HG02981 (cell line): Measurements from ENCODE around the gene ZHX3.
A peak's percentile ranks its signal among the peaks of the same experiment; 100 is the strongest.

Experiments used
- ATAC-seq: cut with Tn5 transposase; IDR thresholded peaks from one replicate; pipeline ENCODE4 v1.9.1; 2021; ENCODE audit warnings: mild to moderate bottlenecking, moderate library complexity; ENCODE audit not compliant: unreplicated experiment

The ZHX3 gene, protein sequence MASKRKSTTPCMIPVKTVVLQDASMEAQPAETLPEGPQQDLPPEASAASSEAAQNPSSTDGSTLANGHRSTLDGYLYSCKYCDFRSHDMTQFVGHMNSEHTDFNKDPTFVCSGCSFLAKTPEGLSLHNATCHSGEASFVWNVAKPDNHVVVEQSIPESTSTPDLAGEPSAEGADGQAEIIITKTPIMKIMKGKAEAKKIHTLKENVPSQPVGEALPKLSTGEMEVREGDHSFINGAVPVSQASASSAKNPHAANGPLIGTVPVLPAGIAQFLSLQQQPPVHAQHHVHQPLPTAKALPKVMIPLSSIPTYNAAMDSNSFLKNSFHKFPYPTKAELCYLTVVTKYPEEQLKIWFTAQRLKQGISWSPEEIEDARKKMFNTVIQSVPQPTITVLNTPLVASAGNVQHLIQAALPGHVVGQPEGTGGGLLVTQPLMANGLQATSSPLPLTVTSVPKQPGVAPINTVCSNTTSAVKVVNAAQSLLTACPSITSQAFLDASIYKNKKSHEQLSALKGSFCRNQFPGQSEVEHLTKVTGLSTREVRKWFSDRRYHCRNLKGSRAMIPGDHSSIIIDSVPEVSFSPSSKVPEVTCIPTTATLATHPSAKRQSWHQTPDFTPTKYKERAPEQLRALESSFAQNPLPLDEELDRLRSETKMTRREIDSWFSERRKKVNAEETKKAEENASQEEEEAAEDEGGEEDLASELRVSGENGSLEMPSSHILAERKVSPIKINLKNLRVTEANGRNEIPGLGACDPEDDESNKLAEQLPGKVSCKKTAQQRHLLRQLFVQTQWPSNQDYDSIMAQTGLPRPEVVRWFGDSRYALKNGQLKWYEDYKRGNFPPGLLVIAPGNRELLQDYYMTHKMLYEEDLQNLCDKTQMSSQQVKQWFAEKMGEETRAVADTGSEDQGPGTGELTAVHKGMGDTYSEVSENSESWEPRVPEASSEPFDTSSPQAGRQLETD

DNA sequence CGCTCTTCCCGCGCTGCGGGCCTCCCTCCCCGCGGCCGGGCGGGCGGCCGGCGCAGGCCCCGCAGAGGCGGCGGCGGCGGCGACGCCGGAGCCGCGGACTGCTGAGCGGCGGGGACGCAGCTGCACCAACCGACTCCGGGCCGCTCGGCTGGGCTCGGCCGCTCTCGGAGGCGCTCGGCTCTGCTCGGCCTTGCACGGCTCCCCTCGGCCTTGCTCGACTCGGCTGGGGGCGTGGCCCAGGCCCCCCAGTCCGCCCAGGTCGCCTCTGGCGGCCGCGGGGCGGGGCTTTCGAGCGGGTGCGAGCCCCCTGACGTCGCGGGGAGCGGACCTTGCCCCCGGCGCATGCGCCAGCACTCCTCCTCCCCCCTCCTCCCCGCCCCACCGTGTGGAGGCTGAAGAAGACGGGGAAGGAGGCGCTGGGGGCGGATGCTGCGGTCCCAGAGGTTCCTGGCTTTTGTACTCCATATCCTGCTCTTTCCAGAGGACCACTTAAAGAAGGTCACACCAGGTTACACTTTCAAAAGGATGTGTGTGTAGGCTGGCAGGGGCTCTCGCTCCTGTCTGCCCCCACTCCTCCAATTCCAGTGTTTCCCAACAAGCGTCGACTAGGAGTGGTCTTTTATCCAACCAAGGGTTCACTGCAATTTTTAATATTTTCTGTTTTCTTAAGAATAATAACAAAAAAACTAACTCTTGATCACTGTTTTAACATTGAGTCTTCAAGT, at the start of gene ZHX3:
Gene ZHX3 (minus strand): TSS at position 186 of the 725 bp plus-strand sequence. CDS start 112,815 bp downstream, outside the sequence.
- peak; percentile 95 for ATAC-seq

DNA sequence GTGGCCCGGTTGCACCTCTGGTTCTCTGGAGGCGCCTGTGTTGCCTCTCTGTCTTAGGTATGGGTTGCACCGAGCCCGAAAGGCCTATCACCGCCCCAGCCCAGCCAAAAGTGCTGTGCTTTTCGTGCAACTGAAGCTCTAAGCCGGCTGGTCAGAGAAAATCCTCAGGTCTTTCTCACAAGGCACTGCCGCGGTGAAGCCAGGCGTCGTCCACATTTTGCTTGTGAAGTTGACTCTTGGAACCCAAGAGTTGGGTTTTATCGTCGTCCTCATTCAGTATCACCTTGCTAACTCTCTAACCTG, 49.8 kb upstream of the ZHX3 start:
- ATAC-seq = no peak

DNA sequence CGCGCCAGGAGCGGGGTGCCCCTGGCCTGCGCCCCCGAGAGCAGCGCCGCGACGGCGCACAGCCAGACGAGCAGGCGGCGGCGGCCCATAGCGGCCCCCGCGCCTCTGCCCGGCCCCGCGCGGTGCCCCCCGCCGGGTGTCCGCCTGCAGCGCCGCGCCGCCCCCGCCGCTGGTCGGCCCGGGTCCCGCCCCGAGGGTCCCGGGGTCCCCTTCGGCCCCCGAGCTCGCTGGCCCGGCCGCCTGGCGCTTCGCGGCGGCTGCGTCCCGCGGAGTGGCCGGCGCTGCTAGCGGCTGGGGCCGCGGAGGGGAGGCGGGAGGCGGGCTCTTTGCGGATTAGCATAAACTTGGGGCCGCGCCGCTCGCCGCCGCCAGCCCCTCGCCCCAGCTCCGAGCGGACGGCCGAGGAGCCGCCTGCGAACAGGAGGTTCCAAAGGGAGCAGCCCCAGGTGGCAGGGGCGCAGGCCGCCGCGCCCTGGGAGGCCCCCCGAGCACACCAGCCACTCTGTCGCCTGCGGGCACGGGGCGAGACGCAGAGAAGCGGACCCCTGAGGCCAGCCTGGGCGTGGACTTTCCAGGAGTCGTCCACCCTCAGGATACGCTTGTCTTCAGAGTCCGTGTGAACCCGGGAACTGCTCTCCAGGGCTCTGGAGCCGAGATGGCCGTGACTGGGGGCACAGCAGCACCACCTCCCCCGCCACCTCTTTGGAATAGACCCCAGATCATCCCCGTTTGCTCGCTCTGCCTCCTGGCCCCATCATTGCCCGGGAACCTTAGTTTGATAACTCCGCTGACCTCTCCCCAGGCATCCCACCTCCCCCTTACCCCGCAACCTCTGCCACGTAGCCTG, 49.2 kb upstream of the ZHX3 start, which contains the start of gene EMILIN3:
Gene EMILIN3 (minus strand): TSS at position 273 of the 847 bp plus-strand sequence. CDS start 184 bp downstream, at position 89.
- ATAC-seq = no peak

DNA sequence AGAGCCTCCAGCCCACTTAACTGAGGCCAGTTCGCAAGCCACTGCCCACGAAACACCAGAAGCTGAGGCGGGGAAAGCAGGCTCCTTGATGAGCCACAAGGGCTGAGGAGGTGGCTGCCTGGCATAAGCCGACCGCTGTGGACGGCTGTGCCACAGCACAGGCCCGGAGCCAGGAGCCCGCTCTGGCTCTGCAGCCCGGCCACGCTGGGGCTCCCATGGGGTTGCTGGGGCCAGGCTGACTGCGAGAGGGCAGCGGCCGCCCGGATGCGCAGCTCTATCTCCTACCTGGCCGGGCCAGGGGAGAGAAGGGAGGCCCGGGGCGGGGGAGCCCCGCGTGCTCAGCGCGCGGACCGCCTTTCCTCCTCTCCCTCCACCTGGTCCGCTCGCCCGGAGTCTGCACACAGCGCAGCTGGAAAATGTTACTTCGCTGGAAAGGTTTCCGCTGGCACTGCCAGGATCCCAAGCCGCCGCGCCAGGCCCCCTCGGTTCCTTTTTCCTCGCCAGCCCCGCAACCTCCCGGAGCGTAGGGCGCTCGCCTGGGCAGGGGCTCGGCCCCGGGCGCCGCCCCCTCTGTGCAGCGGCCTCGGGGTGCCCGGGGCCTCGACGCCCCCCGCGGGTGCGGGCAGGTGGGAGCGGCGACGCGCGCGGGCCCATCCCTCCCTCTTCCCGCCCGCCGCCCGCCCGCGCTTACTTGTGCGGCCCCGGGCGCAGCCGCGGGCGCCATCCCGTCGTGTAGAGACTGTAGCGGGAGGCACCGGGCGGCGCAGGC, 48.4 kb upstream of the ZHX3 start:
- no peak for ATAC-seq

DNA sequence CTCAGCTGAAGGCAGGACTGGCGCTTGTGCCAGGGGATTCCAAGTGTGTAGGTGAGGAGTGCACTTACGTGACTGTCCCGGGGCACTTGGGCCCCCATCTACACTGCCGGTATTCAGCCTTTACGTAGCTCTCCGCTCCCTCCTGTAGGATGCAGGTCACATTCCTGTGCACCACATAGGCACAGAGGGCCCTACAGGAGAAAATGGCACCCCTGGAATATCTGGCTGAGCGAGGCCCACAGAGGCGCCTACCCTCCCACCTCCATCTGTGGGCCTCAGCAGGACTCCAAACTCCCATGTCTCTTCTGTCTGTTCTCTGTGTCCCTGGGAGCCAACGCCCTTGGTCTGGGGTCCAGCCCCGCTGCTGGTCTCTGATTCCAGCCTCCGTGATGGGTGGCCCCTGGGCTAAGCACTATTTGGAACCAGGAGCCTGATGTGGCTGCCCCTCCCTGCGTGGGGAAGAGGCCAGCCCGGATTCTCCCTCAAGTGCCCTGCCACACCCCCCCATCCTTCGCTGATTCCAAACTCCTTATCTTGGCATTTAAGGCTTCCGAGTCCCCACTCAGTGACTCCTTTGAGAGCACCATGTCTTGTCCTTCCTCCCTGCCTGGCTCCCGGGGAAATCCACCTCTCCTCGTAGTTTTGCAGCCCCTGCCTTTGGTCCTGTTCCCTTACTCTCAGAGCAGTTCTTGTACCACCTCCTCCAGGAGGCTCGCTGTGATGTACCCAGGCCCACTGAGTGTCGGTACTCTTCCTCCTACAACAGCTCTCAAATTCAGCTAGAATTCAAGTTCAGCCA, 47.6 kb upstream of the ZHX3 start:
- ATAC-seq = no peak

DNA sequence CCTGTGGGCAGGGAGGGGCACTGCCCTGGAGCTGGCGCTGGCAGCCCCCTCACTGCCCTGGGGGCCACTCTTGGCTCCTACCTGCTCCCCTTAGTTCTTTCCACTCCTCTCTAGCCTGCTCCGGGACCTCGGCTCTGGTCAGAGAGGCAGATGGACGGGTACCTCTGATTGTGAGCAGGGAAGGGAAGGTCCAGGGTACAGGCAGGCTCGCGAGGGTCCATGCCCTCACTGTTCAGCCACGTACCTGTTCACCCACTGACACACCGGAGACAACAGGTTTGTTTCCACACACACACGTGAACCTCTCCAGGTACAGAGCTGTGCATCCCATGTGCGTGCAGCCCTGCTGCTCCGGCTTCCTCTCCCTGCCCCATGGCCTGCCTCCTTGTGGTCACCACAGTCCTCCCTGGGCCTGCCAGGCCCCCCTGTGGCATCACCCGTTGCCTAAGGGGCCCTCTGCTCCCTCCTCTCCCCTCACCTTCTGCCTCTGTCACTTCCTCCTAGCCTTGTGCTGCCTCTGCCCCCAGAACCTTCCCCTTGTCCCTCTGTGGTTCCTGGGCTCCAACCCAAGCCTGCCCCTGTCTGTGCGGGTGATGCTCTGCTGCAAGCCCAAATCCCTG, 46.8 kb upstream of the ZHX3 start:
- ATAC-seq = no peak

DNA sequence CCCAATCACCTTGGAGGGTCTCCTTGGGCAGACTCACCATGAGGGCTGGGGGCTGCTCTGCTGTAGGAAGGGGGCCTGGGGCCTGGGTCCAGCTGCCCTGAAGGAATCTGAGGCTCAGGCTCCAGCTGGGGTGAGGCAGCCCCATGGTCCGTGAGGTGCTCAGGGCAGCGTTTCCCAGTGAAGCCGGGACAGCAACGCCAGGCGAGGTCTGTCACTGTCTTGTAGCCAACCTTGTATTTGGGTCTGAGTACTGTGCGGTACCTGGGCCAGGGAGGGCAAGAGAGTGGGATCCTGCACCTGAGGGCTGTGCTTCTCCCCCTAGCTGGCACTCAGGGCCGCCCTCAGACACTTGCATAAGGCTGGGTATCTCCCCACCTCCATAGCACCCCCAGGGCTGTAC, 46.1 kb upstream of the ZHX3 start:
- ATAC-seq = no peak

DNA sequence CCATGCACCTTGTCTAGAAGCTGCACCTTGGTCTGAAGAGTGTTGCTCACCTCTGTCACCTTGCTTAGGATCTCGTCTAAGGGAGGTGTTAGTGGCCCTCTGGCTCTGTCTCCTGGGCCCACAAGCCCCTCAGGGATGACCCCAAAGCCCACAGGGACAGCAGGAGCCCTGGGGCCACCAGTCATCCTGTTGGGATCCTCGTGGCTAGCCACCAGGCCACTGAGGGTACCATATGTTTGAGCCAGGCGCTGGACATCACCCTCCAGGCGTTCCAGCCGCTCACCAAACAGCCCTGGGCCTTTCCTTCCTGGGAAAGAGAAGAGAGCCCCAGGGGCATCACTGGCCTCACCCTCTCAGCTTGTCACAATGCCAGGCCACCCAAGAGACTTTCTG, 45.2 kb upstream of the ZHX3 start:
- ATAC-seq = no peak

DNA sequence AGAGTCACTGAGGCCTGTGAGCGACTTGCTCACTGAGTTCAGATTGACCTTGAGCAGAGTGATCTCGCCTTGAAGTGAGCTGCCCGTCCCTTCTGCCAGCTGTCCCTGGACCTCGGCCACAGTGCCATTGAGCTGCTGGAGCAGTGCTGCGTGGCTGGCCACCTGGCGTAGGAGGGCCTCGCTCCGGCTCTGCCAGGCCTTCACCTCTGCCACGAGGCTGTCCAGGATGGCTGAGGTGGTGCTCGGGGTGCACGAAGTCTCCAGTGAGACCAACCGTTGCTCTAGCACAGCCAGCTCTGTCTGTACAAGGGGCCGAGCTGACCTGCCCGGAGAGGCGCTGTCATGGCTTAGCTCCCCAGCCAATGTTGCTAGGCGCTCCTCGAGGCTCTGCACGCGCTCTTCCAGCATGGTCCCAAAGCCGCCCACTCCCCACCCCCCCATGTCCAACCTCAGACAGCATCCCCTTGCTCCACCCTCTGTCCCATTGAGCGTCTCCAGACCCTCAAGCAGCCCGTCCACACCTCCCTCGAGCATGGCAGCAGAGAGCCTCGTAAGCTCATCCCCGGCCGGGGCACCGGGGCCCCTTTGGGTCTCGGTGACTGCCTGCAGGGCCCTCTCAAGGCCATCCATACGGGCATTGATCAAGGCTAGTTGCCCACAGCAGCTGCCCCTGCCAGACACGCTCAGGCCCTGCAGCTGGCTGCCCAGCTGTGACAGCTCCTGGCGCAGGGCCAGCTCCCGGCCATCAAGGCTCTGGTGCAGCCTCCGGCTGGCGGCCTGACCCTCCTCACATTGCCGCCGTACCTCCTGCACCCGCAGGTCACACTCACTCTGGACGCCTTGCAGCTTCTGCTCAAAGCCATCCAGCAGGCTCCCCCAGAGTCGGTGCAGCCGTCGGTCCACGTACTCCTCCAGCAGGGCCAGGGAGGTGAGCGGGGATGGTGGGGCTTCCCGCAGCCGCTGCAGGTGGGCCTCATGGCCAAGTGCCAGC, 44.5 kb upstream of the ZHX3 start:
- ATAC-seq = no peak

DNA sequence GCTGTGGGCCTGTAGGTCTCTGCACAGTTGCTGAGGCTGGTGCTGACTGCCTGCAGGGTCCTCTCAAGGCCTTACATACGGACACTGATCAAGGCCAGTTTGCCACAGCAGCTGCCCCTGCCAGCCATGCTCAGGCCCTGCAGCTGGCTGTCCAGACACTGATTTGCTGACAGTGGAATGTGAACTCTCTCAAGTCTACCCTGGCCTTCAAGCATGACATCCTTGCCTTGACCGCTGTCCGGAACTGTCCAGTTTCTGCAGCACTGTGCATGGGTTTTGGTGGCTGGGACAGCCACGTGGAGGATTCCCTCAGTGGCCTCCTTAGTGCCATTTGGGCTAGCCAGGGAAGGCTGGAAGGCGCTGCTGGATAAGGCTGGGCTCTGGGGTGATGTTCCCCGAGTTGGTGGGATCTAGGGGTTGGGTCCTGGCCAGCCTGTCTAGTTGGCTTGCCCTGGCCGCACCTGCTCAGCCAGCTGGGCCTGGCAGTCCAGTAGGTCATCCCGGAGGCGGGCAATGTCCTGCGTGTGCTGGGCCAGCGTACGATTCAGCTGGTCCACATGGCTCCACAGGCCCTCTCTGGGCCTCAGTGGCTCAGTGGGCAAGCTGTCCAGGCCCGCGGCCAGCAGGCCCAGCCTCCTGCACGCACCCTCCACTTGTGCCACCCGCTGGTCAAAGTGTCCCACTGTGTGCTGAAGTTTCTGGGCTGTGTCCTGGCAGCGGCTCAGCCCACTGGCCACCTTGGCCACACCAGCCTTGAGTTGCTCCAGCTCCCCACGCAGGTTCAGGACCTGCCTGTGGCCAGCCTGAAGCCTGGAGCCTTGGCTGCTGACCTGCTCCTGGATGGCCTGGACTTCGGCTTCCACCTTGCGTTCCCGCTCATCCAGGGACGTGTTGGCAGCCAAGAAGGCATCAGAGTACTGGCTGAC, 43.6 kb upstream of the ZHX3 start:
- no peak for ATAC-seq

DNA sequence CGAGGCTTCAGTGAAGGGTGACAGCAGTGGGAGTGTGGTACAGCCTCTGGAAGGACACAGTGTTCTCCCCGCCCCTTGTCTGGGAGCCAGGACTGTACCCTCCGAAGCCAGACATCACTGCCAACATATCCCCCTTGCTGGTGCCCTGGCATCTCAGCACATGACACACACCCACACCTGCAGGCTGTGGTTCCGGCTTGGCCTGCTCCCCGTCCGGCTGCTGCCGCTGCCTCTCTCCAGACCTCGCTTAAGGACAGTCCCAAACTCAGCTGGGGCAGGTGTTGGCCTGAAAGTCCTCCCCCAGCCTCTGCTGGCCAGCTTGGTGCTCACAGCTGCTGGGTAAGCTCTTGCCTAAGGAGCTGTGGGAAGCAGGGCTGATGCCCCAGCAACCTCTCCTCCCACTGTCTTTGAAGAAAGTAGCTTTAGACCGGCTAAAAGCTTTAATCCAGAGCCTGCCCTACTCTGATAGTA, 42.0 kb upstream of the ZHX3 start:
- no peak for ATAC-seq

DNA sequence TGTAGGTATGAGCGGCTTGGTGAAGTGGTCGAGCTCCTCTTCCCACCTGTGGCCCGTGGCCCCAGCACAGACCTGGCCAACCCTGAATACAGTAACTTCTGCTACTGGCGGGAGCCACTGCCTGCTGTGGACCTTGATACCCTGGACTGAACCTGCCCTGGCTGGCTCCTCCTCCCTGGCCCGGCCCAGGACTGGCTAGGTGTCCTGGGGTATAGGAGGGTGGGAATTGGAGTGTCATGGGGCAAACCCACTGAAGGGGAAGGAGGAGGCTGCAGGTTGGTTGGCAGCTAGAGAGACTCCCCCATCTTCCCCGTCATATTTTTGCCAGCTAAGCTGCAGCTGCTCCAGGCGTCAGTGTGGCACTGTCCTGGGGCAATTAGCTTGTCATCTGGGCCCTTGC, 41.2 kb upstream of the ZHX3 start:
- ATAC-seq = no peak

DNA sequence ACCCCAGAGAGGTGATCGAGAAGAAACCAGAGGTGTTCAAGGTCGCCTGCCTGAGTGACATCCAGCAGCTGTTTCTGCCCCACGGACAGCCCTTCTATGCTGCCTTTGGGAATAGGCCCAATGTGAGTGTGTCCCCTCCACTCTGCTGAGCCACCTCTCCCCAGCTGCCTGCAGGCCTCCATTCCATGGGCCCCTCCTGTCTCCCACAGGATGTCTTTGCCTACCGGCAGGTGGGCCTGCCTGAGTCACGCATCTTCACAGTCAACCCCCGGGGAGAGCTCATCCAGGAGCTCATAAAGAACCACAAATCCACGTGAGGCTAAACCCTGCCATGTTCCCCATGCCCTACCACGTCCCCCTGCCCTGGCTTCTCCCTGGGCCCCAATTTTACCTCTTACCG, 40.7 kb upstream of the ZHX3 start:
- no peak for ATAC-seq

DNA sequence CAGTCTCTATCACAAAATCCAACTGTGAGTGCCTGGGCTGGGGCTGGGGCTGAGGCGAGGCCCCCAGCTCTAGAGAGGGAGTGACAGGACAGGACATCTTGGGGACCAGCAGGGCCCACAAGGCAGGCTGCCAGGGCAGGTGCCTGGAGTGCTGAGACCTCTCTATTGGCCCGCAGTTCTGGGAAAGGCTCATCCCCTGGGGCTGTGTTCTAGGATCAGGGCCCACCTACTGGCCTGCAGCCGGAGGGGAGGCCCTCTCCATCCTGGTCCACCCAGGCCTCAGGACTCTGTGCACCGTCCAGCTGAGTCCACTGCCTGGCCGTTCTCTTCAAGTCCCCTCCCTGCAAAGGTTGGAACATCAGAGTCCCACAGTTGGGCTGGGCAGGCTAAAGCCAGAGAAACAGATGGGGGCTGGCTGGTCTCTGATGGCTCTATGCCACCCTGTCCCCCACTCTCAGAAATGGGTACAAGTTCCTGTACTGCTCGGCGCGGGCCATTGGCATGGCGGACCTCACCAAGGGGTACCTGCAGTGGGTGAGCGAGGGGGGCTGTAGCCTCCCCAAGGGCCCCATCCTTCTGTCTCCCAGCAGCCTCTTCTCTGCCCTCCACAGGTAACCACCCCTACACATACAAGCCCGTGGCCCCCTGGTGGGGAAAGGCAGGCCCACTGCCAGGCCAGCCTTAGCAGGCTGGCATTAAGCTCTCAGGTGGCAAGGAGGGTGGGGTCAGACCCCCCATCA, 40.1 kb upstream of the ZHX3 start:
- ATAC-seq = no peak

DNA sequence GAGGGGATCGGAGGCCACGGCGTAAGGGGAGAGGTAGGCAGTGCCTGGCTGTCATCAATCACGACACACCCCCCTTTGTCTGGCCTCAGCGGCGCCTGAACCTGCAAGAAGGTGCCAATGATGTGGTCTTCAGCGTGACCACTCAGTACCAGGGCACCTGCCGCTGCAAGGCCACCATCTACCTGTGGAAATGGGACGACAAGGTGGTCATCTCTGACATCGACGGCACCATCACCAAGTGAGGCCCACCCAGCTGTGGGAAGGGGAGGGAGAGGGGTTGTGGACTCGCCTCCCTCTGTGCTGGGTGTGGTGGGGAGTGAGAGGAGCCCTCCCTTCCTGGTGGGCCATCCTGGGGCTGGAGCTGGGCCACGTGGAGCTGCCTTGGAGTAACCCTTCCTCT, 39.4 kb upstream of the ZHX3 start:
- ATAC-seq = no peak
